Measurements from ENCODE around the gene TH.

The TH gene

DNA sequence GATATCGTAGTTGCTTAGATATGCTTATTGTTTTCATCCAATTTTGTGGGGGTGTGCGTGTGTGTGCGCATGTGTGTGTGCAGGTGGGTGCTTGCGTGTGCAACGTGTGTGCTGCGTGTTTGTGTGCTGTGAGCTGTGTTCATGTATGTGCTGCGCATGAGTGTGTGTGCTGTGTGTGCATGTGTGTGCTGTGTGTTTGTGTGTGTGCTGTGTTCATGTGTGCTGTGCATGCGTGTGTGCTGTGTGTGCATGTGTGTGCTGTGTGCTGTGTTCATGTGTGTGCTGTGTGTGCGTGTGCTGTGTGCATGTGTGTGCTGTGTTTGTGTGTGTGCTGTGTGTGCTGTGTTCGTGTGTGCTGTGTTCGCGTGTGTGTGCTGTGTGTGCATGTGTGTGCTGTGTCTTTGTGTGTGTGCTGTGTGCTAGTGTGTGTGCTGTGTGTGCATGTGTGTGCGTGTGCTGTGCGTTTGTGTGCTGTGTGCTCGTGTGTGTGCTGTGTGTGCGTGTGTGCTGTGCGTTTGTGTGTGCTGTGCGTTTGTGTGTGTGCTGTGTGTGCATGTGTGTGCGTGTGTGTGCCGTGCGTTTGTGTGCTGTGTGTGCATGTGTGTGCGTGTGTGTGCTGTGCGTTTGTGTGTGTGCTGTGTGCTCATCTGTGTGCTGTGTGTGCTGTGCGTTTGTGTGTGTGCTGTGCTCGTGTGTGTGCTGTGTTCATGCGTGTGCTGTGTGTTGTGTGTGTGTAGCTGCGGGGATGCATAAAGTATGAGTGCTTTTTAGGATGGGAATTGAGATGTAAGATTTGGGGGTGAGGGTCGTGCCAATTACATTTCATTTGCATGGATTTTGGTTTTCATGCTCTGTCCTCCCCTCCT lies 40.0 kb downstream of the TH start:
- Histone ChIP-seq H3K4me3 (no peak overlapping the region), H3K27ac (no peak overlapping the region)
- DNase-seq (ENCODE audit: low spot score): no peak
- TF ChIP-seq, protein P1, sequence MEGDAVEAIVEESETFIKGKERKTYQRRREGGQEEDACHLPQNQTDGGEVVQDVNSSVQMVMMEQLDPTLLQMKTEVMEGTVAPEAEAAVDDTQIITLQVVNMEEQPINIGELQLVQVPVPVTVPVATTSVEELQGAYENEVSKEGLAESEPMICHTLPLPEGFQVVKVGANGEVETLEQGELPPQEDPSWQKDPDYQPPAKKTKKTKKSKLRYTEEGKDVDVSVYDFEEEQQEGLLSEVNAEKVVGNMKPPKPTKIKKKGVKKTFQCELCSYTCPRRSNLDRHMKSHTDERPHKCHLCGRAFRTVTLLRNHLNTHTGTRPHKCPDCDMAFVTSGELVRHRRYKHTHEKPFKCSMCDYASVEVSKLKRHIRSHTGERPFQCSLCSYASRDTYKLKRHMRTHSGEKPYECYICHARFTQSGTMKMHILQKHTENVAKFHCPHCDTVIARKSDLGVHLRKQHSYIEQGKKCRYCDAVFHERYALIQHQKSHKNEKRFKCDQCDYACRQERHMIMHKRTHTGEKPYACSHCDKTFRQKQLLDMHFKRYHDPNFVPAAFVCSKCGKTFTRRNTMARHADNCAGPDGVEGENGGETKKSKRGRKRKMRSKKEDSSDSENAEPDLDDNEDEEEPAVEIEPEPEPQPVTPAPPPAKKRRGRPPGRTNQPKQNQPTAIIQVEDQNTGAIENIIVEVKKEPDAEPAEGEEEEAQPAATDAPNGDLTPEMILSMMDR (IDR thresholded peaks at IDR 0.05): no peak

DNA sequence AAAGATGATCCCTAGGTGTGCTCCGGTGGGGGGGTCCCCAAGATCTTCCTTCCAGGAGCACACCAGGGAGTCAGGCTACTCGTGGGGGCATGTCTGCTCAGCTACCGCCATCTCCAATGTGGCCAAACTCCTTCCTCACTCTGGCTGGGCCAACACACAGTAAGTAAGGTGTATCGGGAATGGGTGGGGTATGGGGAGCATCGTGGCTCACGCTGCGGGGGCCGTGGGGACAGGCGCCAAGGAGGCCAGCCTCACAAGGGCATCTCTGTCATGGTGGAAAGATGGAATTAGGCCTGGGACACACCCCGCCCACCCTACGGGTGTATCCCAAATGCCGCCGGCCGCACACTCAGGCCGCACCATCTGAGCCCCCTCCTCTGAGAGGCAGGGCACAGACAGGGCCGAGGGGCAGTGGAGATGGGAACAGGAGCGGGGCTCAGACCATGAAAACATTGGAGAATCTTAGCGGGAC lies 40.7 kb downstream of the TH start:
- no peak for DNase-seq (ENCODE audit: low spot score)
- H3K4me3 ChIP-seq: no peak overlapping the region
- H3K27ac ChIP-seq: no peak overlapping the region
- TF ChIP-seq, protein P1 (IDR thresholded peaks at IDR 0.05): no peak

DNA sequence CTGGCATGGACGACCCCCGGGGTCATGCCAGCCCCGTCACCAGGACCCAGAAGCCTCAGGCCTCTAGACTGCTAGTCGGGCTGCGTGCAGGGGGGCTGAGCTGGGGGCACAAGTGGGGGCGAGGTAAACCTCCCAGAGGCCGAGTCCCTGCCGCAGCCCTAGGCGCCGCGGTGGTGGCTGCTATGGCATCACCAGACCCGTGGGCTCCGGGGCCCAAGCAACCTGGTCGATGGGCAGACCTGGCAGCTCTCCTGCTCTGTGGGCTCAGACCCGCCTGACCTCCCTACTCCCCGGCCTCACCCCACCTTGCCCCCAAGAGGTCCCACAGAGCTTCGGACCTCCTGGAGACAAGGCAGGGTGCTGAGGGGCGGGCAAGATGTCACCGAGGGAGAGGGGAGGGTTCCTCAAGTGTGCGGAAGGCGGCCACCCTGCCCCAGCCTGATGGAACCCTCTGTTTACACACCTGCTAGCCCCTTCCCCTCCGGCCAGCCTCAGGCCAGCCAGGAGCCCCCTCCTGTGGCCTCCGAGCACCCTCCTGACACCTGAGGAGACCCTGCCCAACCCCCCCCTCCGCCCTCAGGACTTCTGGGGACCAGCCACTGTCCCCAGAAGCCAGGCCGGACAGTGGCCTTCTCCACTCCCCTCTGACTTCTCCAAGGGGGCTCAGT lies 41.8 kb downstream of the TH start:
- DNase-seq (ENCODE audit: low spot score): no peak
- Histone ChIP-seq H3K4me3 (no peak overlapping the region), H3K27ac (no peak overlapping the region)
- TF ChIP-seq, protein P1 (IDR thresholded peaks at IDR 0.05): no peak

DNA sequence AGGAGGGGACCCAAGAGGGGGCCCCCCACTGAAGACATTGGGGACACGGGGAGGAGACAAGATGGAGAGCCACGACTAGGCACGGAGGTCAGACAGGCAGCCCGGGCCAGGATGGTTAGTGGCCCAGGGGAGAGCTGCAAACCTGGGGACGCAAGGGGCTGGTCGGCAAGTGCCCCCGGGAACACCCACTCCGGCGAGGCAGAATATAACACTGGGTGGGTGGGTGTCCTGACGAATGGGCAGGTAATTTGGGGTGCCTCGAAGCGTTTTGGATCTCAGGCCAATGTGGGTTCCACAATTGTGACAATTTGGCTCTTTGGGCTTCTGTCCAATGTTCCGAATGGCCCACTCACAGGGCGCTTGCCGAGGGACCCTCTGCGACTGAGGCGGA lies 42.3 kb downstream of the TH start:
- Histone ChIP-seq H3K4me3 (no peak overlapping the region), H3K27ac (no peak overlapping the region)
- no peak for DNase-seq (ENCODE audit: low spot score)
- TF ChIP-seq, protein P1 (IDR thresholded peaks at IDR 0.05): no peak

DNA sequence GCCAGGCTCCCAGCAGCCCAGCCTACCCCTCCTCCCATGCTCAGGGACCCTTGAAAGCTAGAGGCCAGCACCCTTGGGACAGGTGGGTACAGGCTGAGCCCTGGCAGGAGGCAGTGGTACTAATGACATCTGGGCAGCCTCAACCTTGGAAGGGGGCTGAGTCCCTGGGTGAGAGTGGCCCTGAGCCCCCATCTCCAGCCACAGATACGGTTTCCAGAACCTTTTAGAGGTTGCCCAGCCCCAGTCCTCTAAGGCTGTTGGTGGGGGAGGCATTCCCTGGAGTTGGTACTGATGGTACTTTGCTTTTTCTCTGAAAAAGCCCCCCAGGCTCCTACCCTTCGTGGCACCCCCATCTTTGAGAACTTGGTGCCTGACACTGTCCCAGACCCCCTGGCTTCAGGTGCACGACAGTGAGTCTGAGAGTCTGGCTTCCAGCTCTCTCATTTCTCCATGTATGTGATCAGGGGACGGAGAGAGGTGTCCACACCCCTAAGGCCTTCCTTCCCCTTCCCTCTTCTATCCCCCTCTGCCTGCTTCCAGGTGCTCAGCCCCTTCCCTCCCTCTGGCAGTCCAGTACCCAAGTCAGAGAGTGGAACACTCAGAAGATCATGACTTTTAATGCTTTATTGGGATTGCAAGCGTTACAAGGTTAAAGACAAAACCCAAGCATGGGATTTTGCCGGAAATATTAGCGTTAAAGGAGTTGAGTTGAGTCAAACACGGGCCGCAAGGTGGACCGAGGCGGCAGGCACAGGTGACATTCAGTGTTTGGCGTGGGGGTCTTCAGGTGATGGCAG lies 42.9 kb downstream of the TH start:
- TF ChIP-seq, protein P1 (IDR thresholded peaks at IDR 0.05): no peak
- H3K27ac ChIP-seq: no peak overlapping the region
- DNase-seq (ENCODE audit: low spot score): no peak
- H3K4me3 ChIP-seq: no peak overlapping the region

DNA sequence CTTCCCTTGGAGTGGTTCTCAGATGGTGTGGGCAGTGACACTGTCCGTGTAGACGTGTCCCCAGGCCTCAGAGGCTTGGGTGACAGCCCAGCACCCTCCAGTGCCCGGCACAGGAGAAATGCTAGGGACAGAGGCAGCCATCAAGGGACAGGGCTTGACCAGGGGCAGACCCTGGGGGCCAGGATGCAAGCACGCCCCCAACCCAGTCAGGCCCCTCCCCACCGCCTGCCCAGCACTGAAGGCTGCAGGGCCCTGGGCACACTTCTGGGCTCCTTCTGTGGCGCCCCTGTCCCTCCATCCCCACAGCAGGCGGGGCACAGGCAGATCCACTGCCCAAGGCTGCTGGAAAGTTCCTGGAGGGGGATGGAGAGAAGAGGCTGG lies 43.5 kb downstream of the TH start:
- TF ChIP-seq, protein P1 (IDR thresholded peaks at IDR 0.05): no peak
- no peak overlapping the region for H3K4me3 ChIP-seq
- no peak for DNase-seq (ENCODE audit: low spot score)
- H3K27ac ChIP-seq: no peak overlapping the region

Data from coronary artery (tissue), 2 donors.